HG03354 (cell line): ENCODE measurements around the gene PISD.

Experiments
- ATAC-seq: cut with Tn5 transposase; IDR thresholded peaks from one replicate; pipeline ENCODE4 v1.9.1; 2021; ENCODE audit warnings: mild to moderate bottlenecking; ENCODE audit not compliant: unreplicated experiment, poor library complexity, severe bottlenecking

The PISD gene

DNA sequence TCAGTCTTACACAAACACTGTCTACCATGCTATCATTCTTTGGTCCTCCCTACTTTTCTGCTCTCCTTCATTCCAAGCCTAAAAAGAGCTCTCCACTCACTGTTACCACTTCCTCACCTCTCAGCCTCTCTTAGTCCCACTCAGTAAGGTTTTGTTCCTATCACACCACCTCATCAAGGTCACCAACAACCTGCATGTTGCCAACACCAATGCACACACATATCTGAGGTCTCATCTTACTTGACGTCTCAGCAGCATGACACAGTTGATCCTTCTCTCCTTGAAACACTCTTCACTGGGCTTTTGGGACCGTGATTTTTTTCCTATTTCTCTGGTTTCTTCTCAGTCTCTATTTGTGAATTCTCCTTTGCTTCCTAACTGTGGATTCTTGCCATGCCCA is 8.1 kb downstream of the PISD start:
- no peak for ATAC-seq

DNA sequence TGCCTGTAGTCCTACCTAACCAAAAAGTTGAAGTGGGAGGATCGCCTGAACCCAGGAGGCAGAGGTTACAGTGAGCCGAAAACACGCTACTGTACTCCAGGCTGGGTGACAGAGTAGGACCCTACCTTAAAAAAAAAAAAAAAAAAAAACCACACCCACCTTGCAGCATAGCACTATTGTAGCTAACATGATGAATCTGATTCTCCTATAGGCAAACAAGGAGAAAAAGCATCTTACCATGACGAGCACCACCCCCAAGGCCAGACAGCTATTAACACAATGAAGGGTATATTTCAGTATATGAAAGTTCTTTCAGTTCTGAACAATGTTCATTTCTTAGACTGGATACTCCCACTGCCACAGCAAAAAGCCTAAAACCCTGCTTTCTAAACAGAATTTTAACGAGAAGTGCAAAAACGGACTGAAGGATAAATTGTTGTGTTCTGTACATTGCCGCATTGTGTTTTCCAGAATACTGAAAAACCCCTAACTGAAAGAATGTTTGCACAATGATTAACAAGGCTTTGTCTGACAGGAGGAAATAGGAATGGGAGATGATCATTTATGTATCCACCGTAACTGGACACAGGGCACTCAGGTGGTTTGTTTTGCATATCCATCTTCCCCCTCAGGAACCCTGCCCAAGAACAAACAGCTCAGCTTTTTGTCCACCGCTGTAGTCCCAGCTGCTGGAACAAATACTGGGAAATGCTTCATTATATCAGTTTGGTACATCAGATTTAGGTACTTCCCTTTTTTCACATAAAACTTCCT is 8.9 kb downstream of the PISD start:
- ATAC-seq, result no peak

DNA sequence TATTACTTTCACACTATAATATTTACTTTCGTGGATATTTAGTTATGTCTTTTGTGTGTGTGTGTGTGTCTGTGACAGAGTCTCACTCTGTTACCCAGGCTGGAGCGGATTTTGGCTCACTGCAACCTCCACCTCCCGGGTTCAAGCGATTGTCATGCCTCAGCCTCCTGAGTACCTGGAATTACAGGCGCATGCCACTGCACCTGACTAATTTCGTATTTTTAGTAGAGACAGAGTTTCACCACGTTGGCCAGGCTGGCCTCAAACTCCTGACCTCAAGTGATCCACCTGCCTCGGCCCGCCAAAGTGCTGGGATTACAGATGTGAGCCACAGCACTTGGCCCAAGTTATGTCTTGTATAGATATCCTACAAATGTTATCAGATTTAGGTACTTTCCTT is 9.9 kb downstream of the PISD start:
- ATAC-seq, result no peak

DNA sequence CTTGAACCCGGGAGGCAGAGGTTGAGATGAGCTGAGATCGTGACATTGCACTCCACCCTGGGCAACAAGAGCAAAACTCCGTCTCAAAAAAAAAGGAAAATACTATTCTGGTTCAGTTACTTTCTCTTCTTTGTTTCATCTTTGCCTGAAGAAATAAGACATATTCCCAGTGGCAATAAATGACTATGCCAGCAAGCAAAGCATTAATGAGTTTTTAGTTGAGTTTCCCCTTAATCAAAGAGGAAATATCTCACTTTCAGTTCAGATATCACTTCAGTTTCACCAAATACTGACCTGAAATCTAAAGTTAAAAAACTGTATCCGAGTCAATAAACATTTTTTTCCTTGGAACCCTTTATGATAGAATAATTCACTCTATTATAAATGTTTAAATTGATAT is 10.4 kb downstream of the PISD start:
- ATAC-seq, result no peak

DNA sequence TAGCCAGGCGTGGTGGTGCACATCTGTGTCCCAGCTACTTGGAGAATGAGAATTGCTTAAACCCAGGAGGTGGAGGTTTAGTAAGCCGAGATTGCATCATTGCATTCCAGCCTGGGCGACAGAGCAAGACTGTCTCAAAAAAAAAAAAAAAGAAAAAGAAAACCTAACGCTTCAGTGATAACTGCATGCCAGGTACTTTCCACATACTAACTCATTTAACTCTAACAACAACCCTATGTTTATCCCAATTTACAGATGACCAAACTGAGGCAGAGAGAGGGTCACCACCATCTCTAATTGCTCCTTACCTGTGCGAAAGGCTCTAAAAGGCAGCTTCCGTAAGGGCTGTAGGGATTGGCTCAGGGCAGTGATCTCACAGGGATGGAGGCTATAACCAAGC is 11.6 kb downstream of the PISD start:
- ATAC-seq, result no peak

DNA sequence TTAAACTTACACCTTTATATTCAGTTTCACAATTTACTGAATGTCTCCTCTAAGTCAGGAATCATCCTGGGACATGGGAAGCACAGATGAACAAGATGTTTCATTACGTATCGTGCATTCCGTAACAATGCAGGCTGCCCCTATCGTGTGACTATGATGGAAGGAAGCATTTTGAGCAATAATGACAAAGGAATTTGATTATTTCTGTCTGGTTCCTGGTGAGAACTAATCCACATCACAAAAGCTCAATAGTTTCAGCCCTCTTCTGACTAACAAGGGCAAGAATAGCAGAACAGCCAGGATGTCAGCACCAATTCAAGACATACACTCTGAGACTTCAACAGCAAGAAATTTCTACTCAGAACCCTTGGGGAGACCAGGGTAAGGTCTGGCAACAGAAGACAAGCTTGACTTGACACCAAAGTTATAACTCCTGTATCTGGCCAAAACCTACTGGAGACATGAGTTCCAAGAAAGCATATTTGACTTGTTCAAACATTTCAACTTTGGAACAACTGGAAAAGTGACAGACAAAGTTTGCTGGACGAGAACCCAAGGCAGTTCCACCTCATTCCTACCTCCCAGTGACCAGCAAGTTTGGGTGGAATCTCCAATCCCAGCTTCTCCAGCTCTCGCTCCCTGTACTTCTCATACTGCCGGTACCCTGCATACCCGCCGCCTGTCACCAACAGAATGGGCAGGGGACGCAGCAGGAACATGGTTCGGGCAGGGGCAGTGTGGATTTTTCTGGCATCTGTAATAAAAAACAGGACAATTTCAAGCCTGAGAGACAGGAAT is 14.3 kb downstream of the PISD start:
- no peak for ATAC-seq

DNA sequence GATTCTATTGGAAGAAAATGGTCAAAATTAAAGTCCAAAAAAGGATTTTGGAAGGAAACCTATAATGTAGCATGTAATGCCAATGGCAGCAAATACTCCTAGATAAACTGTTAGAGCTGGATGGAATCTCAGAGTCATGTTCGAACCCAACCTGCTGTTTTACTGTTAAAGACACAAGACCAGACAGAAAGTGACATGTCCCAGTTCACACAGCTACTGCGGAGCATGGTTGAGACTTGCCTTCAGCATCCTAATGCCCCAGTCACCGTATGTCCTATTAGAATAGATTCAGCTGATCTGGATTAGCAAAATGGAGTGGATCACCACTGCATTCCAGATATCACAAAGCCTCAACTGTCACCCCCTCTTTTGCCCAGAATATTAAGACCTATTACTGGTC is 14.9 kb downstream of the PISD start:
- no peak for ATAC-seq

DNA sequence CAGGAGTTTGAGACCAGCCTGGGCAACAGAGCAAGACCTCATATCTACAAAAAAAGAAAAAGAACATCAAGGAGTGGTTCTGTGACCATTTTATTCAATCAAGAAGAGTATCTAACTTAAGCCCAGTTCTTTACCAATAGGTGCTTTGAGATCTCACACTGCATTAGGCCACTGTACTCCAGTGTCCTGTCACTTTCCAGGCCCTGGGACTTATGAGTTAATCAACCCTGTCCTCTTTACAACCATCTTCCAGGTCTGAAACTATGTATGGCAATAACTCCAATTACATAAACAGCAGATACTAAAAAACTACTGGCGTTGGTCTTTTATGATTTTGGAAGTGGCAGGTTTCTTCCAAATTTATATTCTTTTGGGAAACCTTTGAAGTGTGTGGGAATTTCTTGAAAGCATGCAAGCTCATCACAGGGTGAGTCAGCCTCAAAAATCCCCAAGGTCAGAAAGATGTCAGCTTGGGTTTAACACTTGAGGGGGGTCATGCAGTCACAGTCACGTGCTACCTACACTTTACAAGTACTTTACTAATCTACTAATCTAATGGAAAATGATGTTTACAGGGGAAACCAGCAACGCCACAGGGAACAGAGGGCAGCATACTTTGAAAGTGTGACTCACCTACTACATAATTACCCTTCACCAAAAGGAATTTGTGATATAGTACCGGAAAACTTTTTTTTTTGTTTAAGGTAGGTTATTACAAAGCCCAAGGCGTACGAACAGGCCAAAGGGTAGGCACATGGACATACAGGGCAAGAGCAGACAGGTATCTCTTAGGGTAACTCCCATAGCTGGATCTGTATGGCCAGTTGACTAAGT is 15.6 kb downstream of the PISD start:
- peak; percentile 60 for ATAC-seq

DNA sequence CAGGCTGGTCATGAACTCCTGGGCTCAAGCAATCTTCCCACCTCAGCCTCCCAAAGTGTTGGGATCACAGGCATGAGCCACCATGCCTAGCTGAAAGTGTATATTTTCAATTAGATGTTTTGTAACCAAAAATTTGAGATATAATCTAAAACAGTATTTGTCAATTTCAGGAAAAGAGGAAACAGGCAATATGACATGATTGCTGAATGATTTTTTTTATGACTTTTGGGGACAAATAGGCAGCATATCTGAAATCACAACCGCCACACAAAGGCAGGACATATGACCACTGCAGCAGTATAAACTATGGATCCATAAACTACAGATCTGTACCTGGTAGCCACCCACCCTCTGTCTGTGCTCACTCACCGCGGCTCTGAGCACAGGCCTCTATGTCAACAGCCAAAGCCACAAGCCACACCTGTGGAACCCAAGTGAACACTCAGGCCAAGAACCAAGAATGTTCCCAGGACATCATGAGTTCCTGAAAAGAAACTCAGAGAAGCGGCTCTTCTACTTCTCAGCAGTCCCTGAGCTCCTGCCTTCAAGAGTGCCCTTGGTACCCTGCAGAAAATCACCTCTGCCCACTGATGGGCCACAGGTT is 22.5 kb downstream of the PISD start:
- no peak for ATAC-seq

DNA sequence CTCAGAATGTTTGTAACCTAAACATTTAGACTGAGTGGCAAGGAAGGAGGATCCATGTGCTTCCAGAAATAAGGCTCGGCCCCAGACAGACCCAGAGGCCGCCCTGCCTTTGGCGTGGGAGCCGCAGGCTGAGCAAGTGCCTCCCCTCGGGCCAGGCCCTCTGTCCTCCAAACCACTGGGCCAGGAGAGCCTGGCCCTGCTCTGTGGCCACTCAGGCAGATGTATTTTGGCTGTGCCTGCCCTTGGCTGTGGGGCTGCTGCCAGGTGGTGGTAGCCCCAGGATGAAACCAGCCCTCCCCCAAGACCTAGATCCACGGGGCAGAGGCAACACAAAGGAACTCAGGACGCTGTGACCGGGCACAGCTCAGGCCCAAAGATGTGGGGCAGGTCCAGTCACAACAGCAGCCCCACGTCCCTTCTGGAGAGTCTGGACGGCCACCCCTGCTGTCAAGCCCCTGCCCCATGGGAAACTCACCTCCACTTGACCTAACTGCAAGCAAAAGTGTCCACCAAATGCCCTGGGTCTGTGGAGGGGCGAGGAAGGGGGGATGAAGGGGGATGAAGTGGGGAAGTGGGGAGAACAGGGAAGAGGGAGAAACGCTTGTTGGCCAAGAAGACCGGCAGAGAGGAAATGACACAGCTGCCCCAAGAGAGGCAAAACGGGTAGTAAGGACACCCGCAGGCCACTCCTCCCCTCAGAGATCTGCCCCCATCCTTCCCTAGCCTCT is 24.0 kb downstream of the PISD start:
- ATAC-seq, result peak; percentile 37

DNA sequence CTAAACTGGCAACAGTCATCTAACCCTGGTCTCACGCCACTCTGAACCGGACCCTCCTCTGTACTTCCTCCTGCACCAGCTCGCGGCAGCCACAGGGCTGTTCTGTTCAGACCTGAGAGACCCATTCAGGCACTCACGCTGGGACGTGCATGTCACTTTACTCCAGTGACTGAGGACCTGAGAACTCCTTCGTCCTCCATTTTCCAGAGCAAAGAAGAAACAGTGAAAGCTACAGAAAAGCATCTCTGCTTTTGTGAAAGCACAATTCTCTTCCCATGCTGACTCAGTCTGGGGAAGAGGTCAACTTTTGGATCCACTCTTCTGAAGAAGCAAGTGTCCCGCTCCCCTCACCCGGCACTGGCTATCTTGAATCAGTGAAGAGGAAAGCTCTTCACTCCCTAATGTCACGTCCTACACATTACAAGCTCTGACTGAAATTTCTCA is 24.5 kb downstream of the PISD start:
- peak; percentile 78 for ATAC-seq

DNA sequence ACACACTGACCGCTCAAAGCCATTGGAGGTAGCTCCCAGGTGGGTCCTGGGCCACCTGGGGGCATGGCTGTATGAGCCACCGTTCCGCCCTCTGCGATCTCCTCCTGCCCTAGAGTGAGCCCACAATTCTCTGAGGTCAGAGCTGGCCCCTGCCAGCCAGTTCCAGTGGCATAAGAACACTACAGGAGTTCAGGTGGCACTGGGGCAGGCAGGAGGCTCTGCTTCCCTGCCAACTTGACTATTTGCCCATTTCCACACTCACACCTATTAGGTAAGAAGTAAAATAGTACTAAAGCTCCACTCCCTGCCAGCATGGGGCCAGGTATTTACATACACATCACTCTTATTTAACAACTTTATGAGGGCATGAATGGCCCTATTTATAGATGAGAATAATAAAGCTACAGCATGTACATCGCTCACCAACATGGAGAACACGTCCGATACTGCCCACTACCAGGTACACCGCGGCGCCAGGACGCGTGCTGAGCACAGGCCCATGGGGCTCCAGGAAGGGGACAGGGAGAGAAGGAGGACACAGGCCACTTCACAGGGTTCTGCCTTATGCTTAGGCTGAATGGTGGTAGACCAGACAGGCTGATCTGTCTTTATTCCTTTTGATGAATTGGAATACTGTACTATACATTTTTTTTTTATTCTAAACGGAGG is 26.2 kb downstream of the PISD start:
- no peak for ATAC-seq

DNA sequence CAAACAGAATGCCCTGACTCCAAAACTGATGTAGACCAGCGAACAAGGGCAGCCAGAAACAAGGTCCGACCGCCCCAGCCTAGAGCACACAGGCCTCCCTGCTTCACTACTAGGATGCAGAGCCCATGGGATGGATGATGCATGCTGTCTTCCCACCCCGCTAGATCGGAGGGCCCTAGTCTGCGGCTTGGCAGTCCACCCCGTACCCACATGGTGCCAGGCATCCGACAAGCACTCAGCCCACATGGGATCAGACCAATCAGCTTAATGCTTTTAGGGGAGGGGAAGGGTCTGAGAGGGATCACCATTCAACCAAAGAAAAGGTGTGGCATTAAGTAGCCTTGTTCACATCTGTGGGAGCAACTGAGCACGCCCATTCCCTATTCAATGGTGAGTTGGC is 30.6 kb downstream of the PISD start:
- ATAC-seq, result no peak

DNA sequence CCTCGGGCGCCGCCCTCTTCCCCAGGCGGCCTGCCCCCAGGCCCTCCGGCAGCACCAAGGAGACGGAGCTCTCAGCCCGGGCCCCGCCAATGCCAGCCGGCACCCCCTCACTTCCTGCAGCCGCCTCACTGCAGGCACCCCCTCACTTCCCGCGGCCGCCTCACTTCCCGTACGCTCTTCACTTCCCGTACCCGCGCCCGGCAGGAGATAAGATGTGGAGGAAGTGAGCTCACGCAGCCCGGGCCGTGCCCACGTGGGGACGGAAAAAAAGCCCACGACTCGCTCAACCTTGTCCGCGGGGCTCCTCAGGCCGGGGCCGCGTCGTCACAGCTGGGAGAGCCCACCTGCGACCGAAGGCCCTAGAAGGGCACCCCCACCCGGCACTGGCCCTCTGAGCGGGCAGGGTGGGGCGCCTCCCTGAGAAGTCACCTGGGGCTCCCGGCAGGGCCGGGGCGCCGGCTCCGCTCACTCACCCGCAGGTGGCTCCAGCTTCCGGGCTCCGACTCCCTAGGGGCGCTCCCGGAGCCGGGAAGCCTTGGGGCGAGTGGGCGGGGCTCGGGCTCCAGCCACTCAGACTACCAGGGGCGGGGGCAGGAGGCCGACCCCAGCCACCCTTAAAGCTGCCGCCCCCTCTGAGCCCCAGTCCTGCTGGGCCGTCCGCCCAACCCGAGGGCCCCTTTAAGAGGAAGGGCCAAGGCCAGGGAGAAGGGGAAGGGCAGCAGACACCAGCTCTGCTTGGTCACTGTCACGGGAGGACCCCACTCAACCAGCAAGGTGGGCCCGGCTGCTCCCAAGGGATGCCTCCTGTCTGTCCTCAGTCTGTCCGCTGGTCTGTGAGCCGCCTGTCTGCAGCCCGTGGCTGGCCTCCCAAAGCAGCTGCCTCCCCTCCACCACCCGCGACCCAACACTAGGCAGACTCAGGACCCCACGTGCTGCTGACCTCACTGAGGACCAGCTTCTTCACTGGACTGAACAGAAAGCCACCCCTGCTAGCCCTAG is 31.4 kb downstream of the PISD start:
- peak; percentile 66 for ATAC-seq

DNA sequence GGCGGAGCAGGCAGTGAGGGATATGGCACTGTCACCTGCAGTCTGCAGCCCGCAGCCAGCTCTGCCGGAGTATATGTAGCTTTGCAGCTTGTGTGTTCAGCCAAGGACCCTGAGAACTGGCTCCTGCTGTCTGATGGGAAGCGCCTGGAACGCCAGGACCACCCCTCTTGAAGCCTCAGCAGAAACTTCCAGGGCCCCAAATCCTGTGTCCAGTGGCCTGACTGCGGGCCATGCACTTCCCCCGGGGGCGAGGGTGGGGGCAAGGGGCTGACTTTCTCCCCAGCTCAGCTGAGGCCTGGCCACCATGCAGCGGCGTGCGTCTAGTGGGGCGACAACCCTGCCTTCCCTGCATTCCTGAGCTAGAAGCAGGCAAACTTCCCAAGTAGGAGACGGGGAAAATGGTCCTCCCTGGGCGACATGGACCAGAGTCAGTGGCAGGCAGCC is 32.3 kb downstream of the PISD start:
- no peak for ATAC-seq

DNA sequence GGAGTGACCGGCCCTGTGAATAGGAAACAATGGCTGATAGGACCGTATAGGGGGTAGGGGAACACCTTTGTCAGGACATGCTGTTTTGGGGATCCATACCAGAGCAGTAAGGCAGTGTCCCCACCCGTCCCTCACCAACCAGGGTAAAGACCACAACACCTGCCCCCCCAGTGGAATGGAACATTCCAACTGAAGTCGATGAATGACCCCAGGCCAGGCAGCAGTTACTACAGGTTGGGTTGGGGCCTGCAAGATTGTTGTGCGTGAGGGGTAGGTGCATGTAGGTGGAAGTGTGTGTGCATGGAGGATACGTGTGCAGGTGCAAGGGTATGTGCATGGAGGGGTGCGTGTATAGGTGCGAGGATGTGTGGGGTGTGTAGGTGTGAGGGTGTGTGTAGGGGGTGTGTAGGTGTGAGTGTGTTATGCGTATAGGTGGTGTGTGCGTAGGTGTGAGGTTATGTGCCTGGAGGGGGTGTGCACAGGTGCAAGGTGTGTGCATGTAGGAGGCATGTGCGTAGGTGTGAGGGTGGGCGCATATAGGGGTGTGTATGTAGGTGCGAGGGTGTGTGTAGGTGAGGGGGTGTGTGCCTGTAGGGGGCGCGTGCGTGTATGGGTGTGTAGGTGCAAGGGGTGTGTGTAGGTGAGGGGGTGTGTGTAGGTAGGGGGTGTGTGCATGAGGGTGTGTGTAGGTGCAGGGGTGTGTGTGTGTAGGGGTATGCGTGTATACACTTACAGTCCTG is 32.9 kb downstream of the PISD start:
- ATAC-seq, result no peak

DNA sequence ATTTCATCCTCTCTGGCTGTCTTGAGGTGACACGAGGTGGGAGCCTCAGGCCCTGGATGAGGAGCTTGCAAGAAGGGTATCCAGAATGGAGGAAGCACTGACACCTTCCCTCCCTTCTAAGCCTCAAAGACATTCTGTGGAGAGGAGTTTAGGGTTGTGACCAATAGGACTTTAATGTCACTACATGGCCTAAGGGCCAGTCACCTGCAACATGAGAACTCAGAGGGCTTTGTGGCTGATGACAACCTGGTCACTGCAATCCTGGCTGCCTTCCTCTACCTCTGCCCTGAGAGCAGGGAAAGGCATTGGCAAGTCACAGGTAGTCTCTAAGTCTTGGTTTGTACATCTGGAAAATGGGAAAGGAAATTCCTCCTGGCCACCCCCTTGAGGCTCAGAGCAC is 33.7 kb downstream of the PISD start:
- no peak for ATAC-seq
